Fibroblast of skin of left quadriceps (primary cell): ENCODE data around the gene DPP7.

Source experiments
- DNase-seq, 2 experiments: peaks; one replicate each; pipeline ENCODE4 v3.0.0-alpha.2; 2013; ENCODE audit warnings: low read depth in 2 of 2

Gene DPP7

DNA sequence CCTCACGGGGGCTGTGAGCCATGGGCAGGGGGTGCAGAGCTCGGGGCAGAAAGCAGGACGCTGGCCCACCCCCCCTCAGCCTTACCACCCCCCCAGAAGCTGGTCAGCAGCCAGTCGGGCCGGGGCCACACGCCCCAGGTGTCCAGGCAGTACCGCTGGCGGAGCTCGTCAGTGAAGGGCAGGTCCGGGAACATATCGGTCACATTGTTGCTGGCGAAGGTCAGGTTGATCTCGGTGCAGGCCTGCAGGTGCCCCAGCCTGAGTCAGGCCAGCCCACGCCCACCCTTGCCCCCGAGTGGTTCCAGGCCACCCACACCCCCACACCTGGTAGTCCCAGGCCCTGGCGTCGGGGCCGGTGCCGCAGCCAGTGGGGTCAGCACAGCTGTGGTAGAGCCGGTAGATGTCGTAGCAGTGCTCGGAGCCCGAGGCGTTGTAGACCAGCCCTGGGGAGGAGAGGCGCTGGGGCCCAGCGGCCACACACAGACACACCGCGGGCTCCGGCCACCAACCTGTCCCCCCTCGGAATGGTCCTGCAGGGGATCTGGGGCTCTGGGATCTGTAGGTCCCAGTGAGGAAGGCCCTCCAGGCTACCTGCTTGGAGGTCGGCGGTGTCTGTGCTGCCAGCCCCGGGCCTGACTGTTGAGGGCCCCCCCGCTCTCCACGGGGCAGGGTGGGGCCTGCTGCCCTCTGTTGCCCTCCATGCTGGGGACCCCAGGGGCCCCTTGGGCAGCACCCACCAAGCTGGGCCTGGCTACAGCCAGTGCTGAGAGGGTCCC is 2.6 kb downstream of the DPP7 start:
- DNase-seq, result no peak

DNA sequence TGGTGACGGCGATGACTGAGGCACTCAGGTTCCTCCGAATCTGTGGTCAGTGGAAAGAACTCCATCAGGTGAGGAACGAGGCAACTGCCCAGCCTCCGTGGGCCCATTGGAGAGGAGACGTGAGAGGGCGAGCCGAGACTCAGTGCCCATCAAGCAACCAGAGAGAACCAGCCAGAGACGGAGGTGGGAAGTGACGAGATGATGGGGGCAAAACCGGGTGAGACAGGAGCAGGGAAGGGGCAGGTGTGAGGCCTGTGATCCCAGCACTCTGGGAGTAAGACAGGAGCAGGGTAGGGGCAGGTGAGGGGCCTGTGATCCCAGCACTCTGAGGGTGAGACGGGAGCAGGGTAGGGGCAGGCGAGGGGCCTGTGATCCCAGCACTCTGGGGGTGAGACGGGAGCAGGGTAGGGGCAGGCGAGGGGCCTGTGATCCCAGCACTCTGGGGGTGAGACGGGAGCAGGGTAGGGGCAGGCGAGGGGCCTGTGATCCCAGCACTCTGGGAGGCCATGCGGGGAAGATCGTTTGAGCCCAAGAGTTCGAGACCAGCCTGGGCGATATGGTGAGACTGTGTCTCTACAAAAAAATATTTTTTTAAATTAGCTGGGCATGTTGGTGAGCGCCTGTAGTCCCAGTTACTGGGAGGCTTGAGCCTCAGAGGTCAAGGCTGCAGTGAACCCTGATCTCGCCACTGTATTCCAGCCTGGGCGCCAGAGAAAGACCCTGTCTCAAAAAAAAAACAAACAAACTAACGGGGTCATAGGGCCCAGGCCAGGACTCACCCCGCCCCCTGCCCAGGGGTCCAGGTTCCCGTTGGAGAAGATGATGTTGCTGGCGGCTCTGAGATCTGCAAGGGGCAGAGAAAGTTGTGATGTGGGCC is 3.4 kb downstream of the DPP7 start:
- no peak for DNase-seq

DNA sequence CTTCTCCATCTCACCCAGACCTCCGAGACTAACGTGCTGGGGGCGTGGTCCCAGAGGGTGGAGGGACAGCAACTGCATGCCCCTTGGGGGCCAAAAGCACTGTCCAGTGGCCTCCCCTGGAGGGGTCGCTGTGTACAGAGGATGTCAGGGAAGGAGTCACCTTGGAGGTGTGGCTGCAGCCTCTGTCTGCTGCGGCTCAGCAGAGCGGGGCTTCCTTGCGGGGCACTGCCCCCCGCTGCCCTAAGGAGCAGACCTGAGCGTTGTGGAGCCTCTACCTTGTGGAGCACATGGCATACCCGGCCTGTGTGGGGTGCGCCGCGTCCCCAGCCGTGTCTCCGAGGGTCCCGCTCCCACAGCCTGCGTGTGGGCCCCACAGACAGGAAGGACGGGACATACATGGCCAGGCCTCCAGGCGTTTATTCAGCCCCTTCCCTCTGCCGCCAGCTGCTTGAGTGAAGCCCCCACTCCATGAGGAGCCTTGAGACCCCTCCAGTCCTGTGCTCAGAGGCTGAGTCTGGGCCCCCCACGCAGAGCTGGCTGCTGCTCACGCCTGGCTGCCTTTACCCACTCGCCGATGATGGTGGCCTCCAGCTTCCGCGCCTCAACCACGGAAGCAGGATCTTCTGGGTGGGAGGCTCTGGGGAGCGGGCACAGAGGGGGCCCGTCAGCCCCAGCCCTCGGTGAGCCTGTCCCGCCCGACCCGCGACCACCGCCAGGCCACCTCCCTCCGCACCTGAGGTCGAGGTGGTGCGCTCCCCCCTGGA is 4.2 kb downstream of the DPP7 start:
- no peak for DNase-seq

DNA sequence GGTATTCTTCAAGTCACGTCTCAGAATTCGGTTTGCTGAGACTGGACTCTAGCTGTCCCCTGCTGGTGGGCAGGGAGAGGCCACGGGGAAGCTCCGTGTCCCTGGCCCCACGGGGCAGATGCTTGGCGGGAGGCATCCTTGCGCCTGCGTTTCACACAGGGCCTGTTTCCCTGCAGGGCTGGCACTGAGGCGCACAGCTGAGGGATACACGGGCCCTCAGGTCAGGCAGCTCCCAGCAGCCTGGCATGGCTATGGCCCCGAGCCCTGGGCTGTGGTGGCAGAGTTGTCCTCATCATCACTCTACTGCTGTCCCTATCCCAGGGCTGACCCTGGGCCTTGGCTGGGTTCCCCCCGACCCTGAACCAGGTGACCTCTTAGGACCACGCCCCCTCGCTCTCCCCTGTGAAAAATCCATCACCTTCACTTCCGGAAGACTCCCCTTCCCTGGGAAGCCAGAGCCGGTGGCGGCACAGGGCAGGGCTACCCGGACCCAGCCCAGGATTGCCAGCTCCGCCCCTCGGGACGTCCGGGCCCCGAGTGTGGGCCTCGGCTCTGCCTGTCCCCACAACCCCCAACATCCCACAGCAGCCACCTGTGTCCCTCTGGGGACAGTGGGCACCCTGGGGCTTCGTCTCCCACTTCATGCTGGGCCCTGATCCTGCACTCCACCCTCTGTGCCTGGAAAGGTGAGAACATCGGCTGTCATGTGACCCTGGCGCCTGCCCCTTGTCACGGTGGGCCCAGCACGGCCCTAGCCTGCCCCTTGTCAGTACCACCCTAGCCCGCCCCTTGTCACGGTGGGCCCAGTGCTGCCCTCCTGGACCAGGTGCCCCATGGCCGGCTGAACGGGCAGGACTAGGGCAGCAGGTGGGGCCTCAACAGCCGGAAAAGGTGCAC is 5.0 kb downstream of the DPP7 start:
- no peak for DNase-seq

DNA sequence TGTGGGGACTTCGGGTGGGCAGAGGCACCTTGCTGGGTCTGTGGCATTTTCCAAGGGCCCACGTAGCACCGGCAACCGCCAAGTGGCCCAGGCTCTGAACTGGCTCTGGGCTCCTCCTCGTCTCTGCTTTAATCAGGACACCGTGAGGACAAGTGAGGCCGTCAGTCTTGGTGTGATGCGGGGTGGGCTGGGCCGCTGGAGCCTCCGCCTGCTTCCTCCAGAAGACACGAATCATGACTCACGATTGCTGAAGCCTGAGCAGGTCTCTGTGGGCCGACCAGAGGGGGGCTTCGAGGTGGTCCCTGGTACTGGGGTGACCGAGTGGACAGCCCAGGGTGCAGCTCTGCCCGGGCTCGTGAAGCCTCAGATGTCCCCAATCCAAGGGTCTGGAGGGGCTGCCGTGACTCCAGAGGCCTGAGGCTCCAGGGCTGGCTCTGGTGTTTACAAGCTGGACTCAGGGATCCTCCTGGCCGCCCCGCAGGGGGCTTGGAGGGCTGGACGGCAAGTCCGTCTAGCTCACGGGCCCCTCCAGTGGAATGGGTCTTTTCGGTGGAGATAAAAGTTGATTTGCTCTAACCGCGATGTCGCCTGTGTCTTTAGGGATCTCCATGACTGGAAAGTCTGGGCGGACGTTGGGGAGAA is 5.8 kb downstream of the DPP7 start:
- no peak for DNase-seq

DNA sequence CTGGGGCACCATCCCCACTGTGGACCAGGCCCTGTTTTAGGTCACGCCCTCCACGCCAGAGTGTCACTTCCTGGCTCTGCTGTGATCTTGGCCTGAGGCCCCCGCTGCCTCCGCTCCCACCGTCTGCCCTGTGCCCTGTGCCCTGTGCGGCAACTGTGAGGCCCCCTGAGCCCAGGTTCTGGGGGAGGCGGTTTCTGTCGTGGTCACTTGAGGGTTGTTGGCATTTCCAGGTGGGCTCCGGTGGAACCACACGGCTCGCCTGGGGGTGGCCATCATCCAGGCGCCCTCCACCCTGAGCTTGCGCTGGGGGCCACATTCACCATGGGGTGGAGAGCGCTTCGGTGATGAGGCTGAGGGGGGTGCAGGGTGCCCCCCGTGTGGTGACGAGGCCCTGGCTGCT is 6.6 kb downstream of the DPP7 start:
- no peak for DNase-seq

DNA sequence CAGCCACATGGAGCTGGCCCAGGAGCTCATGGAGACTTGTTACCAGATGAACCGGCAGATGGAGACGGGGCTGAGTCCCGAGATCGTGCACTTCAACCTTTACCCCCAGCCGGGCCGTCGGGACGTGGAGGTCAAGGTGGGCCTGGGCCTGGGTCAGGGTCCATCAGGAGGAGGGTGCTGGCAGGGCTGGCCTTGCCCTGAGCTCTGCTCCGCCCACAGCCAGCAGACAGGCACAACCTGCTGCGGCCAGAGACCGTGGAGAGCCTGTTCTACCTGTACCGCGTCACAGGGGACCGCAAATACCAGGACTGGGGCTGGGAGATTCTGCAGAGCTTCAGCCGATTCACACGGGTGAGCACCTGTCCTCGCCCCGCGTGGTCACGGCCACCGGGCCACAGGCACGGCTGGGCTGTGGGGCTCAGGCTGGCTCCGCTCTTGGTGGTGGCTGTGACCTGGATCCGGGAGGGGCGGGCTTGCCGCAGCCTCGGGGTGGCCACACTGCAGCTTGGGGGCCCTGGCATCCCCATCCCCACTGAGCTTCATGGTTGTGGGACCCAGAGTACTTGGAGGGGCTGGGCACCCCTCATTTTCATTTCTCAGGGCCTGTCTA is 7.1 kb downstream of the DPP7 start:
- no peak for DNase-seq

DNA sequence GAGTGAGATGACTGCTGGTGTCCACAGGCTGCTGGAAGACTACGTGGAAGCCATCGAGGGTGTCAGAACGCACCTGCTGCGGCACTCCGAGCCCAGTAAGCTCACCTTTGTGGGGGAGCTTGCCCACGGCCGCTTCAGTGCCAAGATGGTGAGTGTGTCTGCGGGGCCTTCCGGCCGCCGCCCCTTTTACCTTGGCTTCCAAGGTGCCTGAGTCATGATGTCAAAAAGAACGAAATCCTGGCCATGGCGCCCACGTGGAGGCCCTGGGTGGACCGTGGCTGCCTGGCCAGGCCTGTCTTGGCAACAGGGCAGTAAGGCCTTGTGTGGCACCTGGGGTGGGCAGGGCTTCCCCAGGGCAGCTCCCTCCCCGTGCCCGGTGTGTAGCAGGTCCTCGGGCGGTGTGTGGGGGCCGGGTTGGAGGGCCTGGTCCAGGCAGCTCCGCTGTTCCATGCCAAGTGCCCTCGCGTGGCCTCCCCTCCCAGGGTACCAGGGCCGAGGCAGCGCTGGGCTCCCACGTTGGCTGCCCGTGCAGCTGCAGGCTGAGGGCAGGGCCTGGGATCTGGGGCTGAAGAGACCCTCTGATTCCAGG is 7.8 kb downstream of the DPP7 start:
- no peak for DNase-seq

DNA sequence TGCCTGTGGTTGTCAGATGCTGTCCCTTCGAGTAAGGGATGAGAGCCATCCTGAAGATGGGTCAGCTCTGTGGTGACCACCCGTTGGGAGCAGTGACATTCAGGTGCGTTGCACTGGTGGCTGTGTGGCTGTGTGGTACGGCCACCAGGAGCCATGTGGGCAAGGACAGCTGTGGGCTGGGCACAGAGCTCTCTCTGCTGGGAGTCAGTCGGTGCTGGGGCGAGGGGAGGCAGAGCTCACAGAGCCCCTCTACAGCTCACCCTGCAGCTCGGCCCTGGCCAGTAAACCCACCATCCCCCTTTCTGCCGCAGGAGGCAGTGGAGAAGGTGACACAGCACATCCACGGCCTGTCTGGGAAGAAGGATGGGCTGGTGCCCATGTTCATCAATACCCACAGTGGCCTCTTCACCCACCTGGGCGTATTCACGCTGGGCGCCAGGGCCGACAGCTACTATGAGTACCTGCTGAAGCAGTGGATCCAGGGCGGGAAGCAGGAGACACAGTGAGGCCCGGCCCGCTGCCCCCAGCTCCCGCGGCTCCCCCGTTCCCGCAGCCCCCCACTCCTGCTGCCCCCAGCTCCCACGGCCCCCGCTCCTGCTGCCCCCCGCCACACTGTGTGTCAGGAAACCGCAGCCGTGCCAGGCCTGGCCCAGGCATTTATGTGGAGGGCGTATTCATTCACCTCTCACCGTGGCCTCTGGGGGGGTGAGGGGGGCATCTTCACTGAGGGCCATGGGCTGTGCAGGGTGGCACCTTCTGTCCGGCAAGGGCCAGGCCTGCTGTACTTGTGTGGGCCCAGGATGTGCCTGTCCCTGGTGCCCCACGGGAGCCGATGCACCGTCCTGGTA is 8.5 kb downstream of the DPP7 start:
- no peak for DNase-seq

DNA sequence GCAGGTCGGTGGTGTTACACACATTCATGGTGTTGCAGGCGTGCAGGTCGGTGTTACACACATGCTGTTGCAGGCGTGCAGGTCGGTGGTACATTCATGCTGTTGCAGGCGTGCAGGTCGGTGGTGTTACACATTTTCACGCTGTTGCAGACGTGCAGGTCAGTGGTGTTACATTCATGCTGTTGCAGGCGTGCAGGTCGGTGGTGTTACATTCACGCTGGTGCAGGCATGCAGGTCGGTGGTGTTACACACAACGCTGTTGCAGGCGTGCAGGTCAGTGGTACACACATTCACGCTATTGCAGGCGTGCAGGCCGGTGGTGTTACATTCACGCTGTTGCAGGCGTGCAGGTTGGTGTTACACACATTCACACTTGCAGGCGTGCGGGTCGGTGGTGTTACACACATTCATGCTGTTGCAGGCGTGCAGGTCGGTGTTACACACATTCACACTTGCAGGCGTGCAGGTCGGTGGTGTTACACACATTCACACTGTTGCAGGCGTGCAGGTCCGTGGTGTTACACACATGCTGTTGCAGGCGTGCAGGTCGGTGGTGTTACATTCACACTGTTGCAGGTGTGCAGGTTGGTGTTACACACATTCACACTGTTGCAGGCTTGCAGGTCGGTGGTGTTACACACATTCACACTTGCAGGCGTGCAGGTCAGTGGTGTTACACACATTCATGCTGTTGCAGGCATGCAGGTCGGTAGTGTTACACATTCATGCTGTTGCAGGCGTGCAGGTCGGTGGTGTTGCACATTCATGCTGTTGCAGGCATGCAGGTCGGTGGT is 11.1 kb downstream of the DPP7 start:
- DNase-seq, result no peak

DNA sequence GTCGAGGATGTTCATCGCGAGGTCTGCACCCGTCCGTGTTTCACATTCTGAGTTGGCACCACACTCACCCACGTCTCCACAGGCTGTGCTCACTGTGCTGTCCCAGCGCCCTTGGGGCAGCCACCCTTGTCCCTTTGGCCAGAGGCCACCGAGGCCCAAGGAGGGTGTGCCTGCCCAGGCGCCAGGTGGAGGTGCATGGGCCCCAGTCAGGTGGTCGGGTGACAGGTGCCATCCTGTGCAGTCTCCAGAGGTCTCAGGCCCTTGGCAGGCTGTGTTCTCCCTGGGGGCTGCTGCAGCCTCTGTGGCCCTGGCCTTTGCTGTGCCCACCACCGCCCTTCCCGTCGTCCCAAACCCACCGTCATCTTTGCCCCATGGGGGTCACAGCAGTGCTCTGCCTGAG is 15.3 kb downstream of the DPP7 start:
- DNase-seq, result no peak

DNA sequence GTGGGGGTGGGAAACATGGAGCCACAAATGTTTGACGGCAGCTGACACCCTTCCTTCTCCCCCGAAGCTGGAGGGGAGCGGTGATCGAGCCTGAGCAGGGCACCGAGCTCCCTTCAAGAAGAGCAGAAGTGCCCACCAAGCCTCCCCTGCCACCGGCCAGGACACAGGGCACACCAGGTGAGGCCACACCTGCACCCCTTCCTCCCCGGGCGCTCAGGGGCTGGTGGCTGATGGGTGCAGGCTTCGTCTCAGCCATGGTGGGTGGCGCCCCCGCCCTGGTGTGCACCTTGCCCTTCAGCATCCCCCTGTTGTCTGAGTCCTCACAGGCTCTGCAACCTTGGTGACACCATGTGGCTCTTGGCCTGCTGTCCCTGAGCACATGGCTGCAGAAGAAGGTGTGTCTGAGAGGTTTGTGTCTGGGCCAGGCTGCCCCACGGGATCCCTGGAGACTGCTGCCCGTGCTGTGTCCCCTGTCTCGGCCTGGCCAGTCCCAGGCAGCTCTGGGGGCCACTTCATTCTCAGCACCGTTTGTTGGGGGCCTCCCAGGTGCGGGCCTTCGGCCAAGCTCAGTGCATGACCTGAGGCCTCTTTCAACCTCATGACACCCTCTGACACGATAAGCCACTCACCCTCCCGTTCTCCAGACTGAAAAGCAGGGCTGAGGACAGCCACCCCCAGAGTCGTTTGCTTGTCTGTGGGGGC is 16.6 kb downstream of the DPP7 start:
- DNase-seq, result no peak

DNA sequence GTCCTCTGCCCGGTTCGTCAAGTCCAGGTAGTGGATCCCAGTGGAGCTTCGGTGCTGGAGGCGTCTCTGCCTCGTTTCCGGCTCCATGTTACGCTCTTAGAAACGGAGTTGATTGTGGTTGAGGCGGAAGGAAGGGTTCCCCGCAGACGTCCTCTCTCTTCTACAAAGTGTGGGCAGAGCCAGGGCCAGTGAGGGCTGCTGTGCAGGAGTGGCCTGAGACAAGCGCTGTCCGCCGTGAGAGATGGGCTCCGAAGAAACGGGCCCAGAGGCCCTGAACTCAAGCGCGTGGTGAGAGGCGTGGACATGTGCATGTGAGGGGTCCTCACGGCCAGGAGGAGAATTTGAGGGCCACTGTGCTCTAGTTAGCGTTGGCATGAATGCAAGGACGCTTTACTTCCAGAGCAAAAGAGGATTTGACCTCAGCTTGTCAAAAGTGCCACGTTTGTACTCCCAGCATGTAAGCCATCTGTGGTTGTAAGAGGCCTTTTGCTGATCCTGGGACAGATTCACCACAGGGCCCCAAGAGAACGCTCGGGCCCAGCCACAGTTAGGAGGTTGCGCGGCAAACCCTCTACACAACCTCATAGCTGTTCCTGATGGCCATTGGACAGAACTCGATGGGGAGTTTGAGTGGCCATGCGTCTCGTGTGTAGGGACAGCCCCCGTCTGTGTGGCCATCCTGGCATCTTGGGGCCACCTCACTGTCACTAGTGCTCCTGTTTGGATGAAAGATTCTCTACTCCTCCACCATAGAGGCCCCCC is 17.6 kb downstream of the DPP7 start:
- DNase-seq, result no peak

DNA sequence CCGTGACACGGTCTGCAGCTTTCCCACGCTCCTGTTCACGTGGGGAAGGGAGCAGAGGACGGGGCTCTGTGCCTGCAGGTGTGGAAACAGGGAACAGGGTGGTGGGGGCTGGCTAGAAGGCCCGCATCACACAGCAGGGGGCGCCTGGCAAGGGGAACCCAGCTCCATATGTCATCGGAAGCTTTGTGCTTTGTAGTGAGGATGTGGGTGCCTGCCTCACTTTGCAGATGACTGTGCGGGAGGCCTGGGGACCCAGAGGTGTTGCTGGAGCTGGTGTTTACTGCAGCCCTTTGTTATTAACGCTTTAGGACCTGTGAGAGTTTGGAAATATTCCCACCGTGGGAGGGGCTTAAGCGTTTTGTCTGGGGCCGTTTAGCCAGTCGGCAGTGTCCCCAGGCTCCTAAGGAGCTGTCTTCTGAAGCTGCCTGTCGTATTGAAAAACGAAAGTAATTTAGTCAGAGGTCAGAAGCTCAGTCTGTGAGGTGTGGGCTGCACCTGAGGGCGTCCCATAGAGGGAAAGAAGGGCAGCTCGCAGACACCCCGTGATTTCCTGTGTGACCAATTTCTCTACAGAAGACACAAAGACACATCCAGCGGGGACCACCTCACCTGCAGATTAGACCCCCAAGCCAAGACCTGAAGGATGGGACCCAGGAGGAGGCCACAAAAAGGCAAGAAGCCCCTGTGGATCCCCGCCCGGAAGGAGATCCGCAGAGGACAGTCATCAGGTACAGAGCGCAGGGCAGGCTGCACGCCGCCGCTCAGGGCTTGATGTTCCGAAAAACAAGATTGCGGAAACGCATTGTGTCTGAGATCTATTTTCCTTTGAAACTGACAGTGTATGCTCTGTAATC is 18.6 kb downstream of the DPP7 start:
- DNase-seq, result no peak

DNA sequence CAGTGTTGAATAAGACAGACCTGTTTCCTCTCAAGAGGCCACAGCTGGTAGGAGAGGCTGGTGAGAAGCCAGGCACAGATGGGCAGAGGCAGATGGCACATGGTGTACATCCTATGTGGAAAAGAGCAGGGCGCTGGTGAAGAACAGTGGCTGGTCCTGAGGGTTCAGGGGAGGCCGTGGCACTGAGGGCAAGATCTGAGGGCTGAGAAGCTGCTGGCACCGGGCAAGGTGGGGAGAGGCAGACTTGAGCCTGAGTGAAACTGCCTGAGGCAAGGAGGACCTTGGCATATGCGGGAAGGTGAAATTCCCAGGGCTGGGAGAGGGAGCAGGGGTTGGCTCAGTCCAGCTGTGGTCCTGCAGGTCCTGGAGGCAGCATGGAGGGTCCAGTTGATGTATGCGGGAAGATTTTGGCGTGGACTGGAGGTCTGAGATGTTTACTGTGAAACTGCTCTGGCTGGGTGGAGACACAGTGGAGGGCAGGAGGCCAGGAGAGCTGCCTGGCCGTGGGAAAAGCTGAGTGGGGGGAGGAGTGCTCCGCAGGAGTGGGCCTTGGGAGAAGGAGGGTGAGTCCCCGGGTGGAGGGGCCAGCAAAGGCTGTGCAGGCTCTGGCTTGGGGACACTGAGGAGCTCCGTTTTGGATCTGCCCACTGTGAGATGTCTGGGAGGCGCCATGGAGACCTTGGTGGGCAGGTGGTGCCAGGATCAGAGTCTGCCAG is 25.1 kb downstream of the DPP7 start:
- DNase-seq, result no peak
